GM21515 (cell line): Measurements from ENCODE around the gene DDX52.
"Not testable (repeated sequence)": the region's sequence is repeated elsewhere in the genome, so short reads cannot be mapped to it uniquely, and the experiment has no call there.

ENCODE experiments used
- ATAC-seq: cut with Tn5 transposase; IDR thresholded peaks from one replicate; pipeline ENCODE4 v1.9.1; 2021; ENCODE audit not compliant: unreplicated experiment

Gene DDX52, protein sequence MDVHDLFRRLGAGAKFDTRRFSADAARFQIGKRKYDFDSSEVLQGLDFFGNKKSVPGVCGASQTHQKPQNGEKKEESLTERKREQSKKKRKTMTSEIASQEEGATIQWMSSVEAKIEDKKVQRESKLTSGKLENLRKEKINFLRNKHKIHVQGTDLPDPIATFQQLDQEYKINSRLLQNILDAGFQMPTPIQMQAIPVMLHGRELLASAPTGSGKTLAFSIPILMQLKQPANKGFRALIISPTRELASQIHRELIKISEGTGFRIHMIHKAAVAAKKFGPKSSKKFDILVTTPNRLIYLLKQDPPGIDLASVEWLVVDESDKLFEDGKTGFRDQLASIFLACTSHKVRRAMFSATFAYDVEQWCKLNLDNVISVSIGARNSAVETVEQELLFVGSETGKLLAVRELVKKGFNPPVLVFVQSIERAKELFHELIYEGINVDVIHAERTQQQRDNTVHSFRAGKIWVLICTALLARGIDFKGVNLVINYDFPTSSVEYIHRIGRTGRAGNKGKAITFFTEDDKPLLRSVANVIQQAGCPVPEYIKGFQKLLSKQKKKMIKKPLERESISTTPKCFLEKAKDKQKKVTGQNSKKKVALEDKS

DNA sequence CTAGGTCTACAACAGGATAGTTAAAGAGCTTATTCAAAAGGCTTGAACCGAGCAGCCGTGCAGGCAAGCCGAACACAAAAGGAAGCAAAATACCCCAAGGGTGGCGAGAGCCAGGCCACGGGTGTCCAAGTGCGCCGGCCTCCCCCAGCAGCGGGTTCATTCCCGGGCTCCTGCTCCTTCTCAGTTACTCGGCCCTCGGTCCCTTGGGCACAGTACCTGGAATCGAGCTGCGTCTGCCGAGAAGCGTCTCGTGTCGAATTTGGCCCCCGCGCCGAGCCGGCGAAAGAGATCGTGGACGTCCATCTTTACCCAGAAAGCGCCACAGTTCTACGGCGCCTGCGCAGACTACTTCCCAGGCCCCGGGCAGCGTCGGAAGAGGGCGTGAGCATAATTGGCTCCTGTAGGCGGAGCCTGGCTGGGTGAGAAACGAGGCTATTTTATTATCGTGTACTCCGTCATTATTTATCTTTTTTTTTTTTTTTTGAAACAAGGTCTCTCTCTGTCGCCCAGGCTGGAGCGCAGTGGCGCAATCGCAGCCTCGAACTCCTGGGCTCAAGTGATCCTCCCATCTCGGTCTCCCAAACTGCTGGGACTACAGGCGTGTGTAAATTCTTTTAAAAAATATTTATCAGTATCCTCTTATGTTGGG, at the start of gene DDX52:
TSS of gene DDX52 (minus strand) at position 329 of the 649 bp plus-strand sequence. CDS start at position 303, 26 bp downstream.
- peak; percentile 82 for ATAC-seq

DNA sequence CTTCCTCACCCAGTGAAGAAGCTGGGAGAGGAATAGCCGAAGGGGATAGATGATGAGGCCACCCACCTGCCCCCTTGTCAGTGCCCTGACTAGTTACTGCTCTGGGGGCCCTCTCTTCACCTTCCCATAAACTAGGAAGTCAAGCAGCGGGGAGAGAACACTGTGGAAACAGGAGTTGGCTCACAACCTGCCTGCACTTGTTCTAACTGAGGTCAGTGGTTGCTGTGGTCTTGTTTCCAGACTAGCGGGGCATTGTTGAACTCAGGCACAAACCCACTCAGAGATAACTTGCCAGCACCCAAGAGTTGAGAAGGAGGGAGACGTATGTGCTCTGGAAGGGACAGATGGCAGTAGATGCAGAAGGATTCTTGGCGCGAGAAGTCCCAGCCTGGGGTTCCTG, 48.6 kb upstream of the DDX52 start:
- ATAC-seq = no peak

- no peak for ATAC-seq
Measured at GRCh38 chr17:37689317-37689716, 46.1 kb upstream of the DDX52 start.

GRCh38 chr17:37683454-37683984, 40.3 kb upstream of the DDX52 start:
- ATAC-seq = no peak

DNA sequence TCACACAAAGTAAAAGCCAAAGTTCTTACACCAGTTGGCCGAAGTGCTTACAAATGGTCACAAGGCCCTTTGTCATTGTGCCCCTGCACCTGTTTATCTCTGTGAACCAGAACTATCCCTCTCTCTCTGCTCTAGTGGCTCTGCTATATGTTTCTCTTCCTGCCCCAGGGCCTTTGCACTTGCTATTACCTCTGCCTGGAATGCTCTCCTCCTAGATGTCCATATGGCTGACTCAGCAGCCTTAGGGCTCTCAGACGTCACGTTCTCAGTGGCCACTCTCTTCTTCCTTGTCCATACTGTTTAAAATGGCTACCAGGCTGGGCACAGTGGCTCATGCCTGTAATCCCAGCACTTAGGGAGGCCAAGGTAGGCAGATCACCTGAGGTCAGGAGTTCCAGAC, 38.8 kb upstream of the DDX52 start:
- no peak for ATAC-seq

GRCh38 chr17:37679995-37680394, 36.7 kb upstream of the DDX52 start:
- ATAC-seq = not testable (repeated sequence)

DNA sequence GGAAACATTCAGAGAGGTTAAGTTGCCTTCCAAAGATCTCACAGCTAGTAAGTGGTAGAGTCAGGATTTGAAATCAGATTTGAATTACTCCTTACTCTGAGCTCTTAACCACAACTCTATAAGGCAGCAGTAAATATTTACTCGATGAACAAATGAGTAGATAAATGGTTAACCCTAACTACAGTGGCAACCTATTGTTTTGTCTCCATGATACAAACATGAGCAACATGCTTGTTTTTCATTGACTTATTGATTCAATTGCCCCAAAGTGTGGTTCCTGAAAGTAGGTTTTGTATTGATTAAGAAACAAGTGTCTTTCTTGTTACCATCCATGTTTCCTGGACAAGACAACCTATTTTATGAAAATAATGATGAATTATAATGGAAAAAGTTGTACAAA, 34.8 kb upstream of the DDX52 start:
- no peak for ATAC-seq

DNA sequence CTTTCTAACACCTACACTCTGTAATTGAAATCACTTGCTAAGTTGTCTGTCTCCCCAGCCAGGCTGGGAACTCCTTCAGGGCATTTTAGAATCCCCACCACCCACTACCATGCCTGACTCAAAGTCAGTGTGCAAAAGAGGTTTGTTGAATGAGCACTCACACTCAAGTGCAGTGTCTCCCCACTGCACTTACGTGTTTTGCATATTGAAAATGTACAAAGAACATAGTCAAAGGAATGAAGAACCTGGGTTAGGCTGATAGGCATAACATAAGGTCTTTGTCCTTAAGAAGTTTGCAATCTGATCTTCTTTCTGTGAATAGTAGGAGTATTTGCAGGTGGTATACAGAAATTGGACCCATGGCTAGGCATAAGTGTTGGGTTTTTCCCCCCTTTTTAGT, 33.8 kb upstream of the DDX52 start:
- no peak for ATAC-seq

GRCh38 chr17:37676115-37676925, 33.1 kb upstream of the DDX52 start:
- no peak for ATAC-seq

- no peak for ATAC-seq
Measured at GRCh38 chr17:37674511-37674910, 31.3 kb upstream of the DDX52 start.

DNA sequence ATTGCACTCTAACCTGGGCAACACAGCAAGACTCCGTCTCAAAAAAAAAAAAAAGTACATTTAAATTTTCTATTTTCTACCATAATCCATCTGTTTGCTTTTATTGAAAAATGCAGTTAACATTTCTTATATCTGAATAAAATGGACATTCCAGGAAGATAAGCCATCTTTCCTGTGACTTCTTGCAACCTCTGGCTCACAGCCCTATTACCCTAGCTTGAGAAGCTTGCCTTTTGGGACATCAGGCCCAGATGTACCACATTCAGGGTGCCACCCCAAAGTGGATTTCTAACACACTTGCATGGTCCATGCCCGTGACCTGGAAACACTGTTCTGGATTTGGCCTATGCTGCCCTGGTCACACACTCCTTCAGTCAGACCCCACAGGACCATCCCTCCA, 30.1 kb upstream of the DDX52 start:
- ATAC-seq = no peak

DNA sequence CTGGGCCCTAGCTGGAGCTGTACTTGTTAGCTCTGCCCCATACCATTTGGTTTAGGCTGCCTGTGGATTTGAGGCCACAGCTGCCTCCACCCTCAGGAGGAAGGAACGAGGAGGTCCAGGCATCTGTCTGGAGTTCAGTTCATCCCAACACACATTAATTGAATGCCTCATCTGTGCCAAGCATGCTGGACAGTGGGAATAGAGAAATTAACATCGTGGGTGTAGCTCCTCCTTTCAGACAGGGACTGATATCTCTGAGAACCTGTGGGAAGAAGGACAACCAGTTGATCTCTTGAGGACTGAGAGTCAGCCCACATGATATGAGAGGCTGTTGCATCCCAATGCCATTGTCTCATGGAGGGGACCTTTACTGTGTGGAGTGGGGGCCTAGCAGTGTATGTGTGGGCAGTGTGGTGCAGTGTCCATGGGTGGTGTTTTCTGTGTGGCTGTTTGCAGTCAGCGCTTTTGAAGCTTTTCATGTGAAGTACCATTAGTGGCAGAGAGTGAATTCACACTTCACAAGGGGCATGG, 29.4 kb upstream of the DDX52 start:
- no peak for ATAC-seq

- ATAC-seq = no peak
Measured at GRCh38 chr17:37671824-37672547, 28.7 kb upstream of the DDX52 start.

DNA sequence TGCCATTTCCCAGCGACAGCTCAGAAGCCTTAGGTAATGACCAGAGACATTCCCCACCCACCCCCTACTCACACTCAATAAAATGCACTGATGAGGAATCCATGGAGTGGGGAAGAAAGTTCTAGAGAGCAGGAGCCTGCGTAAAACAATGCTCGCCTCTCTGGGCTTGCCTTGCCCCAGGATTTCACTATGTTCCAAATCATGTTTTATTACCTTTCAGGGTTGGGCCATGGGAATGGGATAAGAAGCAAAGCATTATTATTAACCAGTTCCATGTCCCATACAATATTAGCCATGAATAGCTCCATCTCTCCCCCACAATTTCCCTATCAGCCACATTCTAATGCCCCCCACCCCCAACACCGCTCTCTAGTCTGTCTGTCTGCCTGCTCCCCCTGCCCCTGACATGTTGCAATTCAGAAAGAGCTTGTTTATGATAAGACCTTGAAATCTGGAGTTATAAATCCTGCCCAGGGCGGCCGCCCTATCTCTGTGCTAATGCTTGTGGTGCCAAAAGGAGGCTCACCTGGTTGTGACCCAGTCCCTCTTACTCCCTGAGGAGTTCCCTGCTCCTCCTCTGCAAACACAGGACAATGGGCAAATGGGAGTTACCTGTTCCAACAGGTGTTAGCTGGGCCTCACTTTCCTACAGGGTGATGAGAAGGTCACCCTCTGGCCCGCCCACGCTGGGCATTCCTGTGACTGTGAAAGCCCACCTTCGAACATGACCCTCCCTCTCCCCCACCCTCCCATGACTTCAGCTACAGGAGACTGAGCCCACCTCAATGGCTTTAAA, 28.0 kb upstream of the DDX52 start:
- ATAC-seq = no peak

DNA sequence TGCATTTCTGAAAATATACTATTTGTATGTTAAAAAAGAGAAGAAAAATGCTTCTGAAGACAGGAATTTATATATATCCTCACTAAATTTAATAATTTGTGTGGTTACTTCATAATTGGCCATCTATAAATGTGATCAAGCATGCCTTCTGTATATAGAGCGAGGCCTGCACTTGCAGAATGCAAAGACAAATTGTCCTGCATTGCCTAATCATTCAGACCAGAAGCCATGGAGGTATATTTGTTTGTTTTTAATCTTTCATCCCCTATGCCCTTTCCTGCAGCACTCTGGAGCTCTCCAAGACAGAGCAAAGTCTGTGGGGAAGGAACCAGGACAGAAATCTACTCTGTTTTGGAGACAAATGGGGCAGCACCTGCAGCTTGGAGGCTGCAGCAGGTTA, 23.8 kb upstream of the DDX52 start:
- no peak for ATAC-seq

- ATAC-seq = no peak
Measured at GRCh38 chr17:37664214-37664613, 21.0 kb upstream of the DDX52 start.

- no peak for ATAC-seq
Measured at GRCh38 chr17:37662353-37662752, 19.1 kb upstream of the DDX52 start.

DNA sequence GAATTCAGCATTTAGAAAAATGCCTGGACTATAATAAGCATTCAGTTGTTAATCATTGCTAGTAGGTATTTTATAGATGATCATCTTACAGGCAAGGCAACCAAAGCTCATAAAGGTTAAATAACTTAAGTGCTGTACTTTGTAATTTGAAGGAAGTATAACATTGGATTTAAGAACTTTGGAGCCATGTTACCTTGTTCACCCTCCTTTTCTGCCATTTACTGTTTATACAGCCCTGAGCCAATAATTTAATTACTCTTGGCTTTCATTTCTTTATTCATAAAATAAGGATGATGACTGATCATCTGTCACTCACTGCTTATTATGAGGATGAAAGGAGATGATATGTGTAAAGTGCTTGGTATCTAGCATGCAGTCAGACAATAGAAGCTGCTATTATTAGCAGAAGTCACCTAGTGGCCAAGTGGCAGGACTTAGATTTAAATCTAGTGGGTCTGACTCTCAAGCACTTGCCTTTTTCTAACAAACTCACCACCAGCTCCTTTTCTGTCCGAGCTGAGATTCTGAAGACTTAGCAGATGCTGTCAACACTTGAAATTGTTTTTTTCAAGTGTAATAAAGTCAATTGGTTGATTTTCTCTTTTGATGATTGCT, 18.3 kb upstream of the DDX52 start:
- no peak for ATAC-seq

DNA sequence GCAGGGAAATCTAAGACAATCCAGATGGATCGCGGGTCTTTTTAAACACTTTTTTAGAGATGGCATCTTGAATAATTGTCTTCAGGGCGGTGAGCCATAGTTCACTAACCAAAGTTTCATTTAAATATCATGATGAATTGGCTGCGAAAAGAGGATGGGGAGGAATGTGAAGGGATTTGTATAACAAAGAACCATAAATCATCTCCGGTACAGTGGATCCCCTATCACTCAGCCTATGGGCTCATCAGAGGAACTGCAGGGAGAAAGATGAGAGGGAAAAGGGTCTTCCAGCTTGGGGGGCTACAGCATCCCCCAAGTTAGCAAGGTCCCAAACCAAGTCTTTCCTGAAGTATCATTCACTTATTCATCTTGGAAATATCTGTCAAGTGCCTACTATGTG, 16.7 kb upstream of the DDX52 start:
- no peak for ATAC-seq
